HEK293 (cell line): ENCODE measurements around the gene CXCL3.

Source experiments
- CTCF ChIA-PET: fragments of 350-600 bp; formaldehyde crosslinking; extraction: SDS; loops from one replicate; lab custom pipeline; 2021; ENCODE audit warnings: antibody characterized with exemption; lab: Yijun Ruan, JAX
- POLR2A ChIA-PET: fragments of 300-600 bp; formaldehyde crosslinking; extraction: SDS; loops from one replicate; lab custom pipeline; 2020; ENCODE audit warnings: antibody characterized with exemption, inconsistent platforms; lab: Yijun Ruan, JAX
- H3K27ac ChIP-seq: fragments of 200-500 bp; sonication (Bioruptor generic); 2 replicates; pipeline ENCODE4 v1.5.1; 2014; ENCODE audit warnings: low read depth, low read length, control low read depth, inconsistent platforms; ENCODE audit errors: extremely low read depth
- H3K36me3 ChIP-seq, 2 experiments: fragments of 200-500 bp in 1 of 2; sonication (Bioruptor generic) in 1 of 2; 1 replicate in 1 of 2; 2 replicates in 1 of 2; pipeline ENCODE4 v1.5.1; 2014 to 2017; ENCODE audit warnings: inconsistent platforms in 2 of 2, low read length in 2 of 2; ENCODE audit not compliant: control insufficient read depth in 2 of 2, insufficient read depth in 1 of 2
- H3K4me1 ChIP-seq: fragments of 200-500 bp; sonication (Bioruptor generic); 2 replicates; pipeline ENCODE4 v1.5.1; 2014; ENCODE audit warnings: mild to moderate bottlenecking, low read length, inconsistent platforms; ENCODE audit not compliant: control insufficient read depth, insufficient read depth
- H3K4me3 ChIP-seq: 2 replicates; pipeline ENCODE4 v1.5.1; 2011; ENCODE audit warnings: low read depth, mild to moderate bottlenecking, control low read depth, low read length, moderate library complexity
- H3K9me3 ChIP-seq: fragments of 200-500 bp; sonication (Bioruptor generic); 2 replicates; pipeline ENCODE4 v1.5.1; 2014; ENCODE audit warnings: low read depth, low read length, inconsistent platforms; ENCODE audit not compliant: control insufficient read depth, insufficient read depth
- AEBP2 ChIP-seq: fragments of 450-650 bp; formaldehyde crosslinking; IDR thresholded peaks from 2 replicates; pipeline ENCODE4 v1.5.1; 2016; ENCODE audit warnings: missing biosample characterization, missing genetic modification characterization, borderline replicate concordance
- BCL11B ChIP-seq: fragments of 450-650 bp; formaldehyde crosslinking; IDR thresholded peaks from 2 replicates; pipeline ENCODE4 v1.5.1; 2016; ENCODE audit warnings: low read depth, missing biosample characterization, missing genetic modification characterization
- FEZF1 ChIP-seq: fragments of 450-650 bp; formaldehyde crosslinking; IDR thresholded peaks from 2 replicates; pipeline ENCODE4 v1.5.1; 2016; ENCODE audit warnings: missing biosample characterization, missing genetic modification characterization
- GLIS1 ChIP-seq: fragments of 450-650 bp; formaldehyde crosslinking; IDR thresholded peaks from 2 replicates; pipeline ENCODE4 v1.5.1; 2016; ENCODE audit warnings: missing biosample characterization, missing genetic modification characterization
- HOXA7 ChIP-seq: sonication (generic); formaldehyde crosslinking; IDR thresholded peaks from 2 replicates; pipeline ENCODE4 v1.8.1; 2022; ENCODE audit warnings: missing genetic modification reagents, borderline replicate concordance
- KLF10 ChIP-seq: fragments of 450-650 bp; IDR thresholded peaks from 2 replicates; pipeline ENCODE4 v1.5.1; 2018; ENCODE audit warnings: missing biosample characterization, mild to moderate bottlenecking, missing genetic modification characterization
- KLF9 ChIP-seq: fragments of 450-650 bp; formaldehyde crosslinking; IDR thresholded peaks from 2 replicates; pipeline ENCODE4 v1.5.1; 2016; ENCODE audit warnings: missing biosample characterization, missing genetic modification characterization, low read depth
- PRDM10 ChIP-seq: fragments of 450-650 bp; formaldehyde crosslinking; IDR thresholded peaks from 2 replicates; pipeline ENCODE4 v1.5.1; 2016; ENCODE audit warnings: missing biosample characterization, missing genetic modification characterization
- PRDM4 ChIP-seq: fragments of 450-650 bp; formaldehyde crosslinking; IDR thresholded peaks from 2 replicates; pipeline ENCODE4 v1.5.1; 2017; ENCODE audit warnings: missing biosample characterization, missing genetic modification characterization
- SETDB1 ChIP-seq: IDR thresholded peaks from one replicate; pipeline ENCODE4 v1.6.1; 2017; ENCODE audit warnings: mild to moderate bottlenecking, low read length, moderate library complexity, mixed read lengths; ENCODE audit not compliant: insufficient read length
- ZFHX2 ChIP-seq: fragments of 450-650 bp; formaldehyde crosslinking; conservative IDR thresholded peaks from 2 replicates; pipeline ENCODE4 v1.5.1; 2016; ENCODE audit warnings: missing biosample characterization, missing genetic modification characterization
- ZFP37 ChIP-seq: fragments of 450-650 bp; formaldehyde crosslinking; IDR thresholded peaks from 2 replicates; pipeline ENCODE4 v1.5.1; 2016; ENCODE audit warnings: missing biosample characterization, missing genetic modification characterization
- ZNF121 ChIP-seq: fragments of 450-650 bp; formaldehyde crosslinking; IDR thresholded peaks from 2 replicates; pipeline ENCODE4 v1.5.1; 2016; ENCODE audit warnings: missing biosample characterization, missing genetic modification characterization
- ZNF146 ChIP-seq: fragments of 450-650 bp; formaldehyde crosslinking; IDR thresholded peaks from 2 replicates; pipeline ENCODE4 v1.5.1; 2016; ENCODE audit warnings: missing biosample characterization, missing genetic modification characterization
- ZNF211 ChIP-seq: fragments of 450-650 bp; formaldehyde crosslinking; IDR thresholded peaks from 2 replicates; pipeline ENCODE4 v1.5.1; 2016; ENCODE audit warnings: low read depth, missing biosample characterization, missing genetic modification characterization
- ZNF266 ChIP-seq: fragments of 450-650 bp; formaldehyde crosslinking; IDR thresholded peaks from 2 replicates; pipeline ENCODE4 v1.5.1; 2016; ENCODE audit warnings: missing biosample characterization, missing genetic modification characterization, low read depth
- ZNF362 ChIP-seq: fragments of 450-650 bp; formaldehyde crosslinking; IDR thresholded peaks from 2 replicates; pipeline ENCODE4 v1.5.1; 2016; ENCODE audit warnings: missing biosample characterization, missing genetic modification characterization
- ZNF510 ChIP-seq: fragments of 450-650 bp; formaldehyde crosslinking; IDR thresholded peaks from 2 replicates; pipeline ENCODE4 v1.5.1; 2018; ENCODE audit warnings: mild to moderate bottlenecking, missing genetic modification characterization, missing biosample characterization; ENCODE audit not compliant: insufficient replicate concordance
- ZNF843 ChIP-seq: fragments of 450-650 bp; formaldehyde crosslinking; IDR thresholded peaks from 2 replicates; pipeline ENCODE4 v1.5.1; 2016; ENCODE audit warnings: missing biosample characterization, missing genetic modification characterization
- ZSCAN16 ChIP-seq: fragments of 450-650 bp; formaldehyde crosslinking; IDR thresholded peaks from 2 replicates; pipeline ENCODE4 v1.5.1; 2016; ENCODE audit warnings: missing biosample characterization, missing genetic modification characterization
- TF ChIP-seq, protein P1 (sequence below): fragments of 450-650 bp; formaldehyde crosslinking; IDR thresholded peaks from 2 replicates; pipeline ENCODE4 v1.5.1; 2016; ENCODE audit warnings: missing biosample characterization, missing genetic modification characterization

The CXCL3 gene

DNA sequence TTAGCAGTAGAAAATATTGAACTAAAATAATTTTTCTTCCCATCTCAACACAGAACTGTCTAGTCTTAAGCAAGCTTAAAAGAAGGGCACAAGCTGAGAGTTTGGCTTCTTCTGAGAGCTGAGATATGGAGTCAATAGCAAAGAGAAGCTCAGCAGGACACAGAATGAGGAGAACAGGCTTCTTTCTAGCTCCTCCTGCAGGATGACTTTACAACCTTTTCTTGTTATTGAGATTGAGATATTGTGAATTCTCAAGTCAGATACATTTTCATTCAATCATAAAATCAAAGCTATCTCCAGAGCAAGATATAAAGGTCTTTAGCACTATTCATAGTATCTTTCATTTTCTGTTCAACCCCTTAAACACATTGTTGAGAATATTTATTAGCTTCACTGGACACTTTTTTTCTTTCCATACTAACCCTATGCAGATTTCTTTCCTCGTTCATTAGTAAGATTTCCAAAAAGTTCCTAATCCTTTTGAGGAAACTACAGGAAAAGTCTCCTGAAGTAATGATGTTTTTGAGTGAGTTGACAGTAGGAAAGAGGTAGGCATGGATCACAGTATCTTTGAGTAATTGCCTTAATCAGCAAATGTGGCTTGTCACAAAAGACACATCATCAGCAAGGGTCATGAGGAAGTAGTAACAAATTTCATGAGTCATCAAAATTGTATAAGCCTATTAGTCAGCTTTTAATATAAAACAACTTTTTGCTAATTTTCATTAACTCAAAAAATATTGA is 17.8 kb upstream of the CXCL3 start (continued):
- TF ChIP-seq KLF9 = no peak
- no peak for TF ChIP-seq PRDM10 (tag by site-specific recombination)
- TF ChIP-seq GLIS1 (tag by site-specific recombination) = no peak
- no peak for TF ChIP-seq AEBP2 (tag by site-specific recombination)

DNA sequence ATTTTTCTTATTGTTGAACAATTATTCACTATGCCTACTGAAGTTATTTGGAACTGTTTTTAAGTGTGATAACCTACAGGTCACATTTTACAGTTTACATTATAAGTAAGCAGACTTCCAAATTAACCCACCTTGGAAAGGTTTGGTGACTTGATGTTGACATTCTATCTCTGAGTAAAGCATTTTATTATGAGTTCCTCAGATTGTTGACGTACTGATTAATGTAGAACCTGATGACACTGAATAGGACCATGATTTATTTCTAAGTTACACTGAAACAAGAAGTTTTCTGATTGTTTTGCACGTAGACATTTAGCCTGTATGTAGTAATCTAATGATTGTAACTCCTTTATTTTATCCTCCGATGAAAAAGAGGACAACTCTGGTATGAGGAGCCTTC is 17.0 kb upstream of the CXCL3 start:
- ChIA-PET POLR2A (no interaction called here), CTCF (interaction anchor here (0.8 to 1.2 kb wide), 5 partner anchors 78 to 394 kb away, joined by 3 to 6 read pairs (median 3); no protein-coding TSS in a partner anchor)
- no peak overlapping the region for H3K4me3 ChIP-seq
- no peaks in the 10 kb centered on the region for H3K36me3 ChIP-seq
- no peak for TF ChIP-seq ZNF843 (tag by site-specific recombination)
- no peak for TF ChIP-seq ZFP37 (tag by site-specific recombination)
- no peak for TF ChIP-seq ZNF266 (tag by site-specific recombination)
- no peak for TF ChIP-seq BCL11B (tag by site-specific recombination)
- TF ChIP-seq, protein P1, sequence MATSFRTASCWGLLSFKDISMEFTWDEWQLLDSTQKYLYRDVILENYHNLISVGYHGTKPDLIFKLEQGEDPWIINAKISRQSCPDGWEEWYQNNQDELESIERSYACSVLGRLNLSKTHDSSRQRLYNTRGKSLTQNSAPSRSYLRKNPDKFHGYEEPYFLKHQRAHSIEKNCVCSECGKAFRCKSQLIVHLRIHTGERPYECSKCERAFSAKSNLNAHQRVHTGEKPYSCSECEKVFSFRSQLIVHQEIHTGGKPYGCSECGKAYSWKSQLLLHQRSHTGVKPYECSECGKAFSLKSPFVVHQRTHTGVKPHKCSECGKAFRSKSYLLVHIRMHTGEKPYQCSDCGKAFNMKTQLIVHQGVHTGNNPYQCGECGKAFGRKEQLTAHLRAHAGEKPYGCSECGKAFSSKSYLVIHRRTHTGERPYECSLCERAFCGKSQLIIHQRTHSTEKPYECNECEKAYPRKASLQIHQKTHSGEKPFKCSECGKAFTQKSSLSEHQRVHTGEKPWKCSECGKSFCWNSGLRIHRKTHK (tag by site-specific recombination) = no peak
- TF ChIP-seq ZFHX2 (tag by site-specific recombination) = no peak
- TF ChIP-seq ZNF121 (tag by site-specific recombination) = no peak
- TF ChIP-seq FEZF1 (tag by site-specific recombination) = no peak
- TF ChIP-seq SETDB1 = no peak
- TF ChIP-seq ZSCAN16 (tag by site-specific recombination) = no peak
- TF ChIP-seq ZNF362 = no peak
- TF ChIP-seq ZNF146 (tag by site-specific recombination) = no peak
- TF ChIP-seq HOXA7 (CRISPR knock-in tag) = no peak
- TF ChIP-seq ZNF510 (tag by site-specific recombination) = no peak
- no peak for TF ChIP-seq PRDM4 (tag by site-specific recombination)
- TF ChIP-seq KLF10 (tag by site-specific recombination) = no peak
- TF ChIP-seq ZNF211 (tag by site-specific recombination) = no peak
- H3K9me3 ChIP-seq = no peaks in the 10 kb centered on the region
- H3K27ac ChIP-seq = no peak overlapping the region
- H3K4me1 ChIP-seq = no peaks in the 10 kb centered on the region; the same call in 1 of the 2 replicates
